Esophagus muscularis mucosa (tissue), 4 donors: Measurements from ENCODE around the gene ROPN1L. TPM values are rescaled to one million over a fixed set of nuclear protein-coding genes. Genes with fewer than 3 reads are reported as not detected.

Source experiments
- DNase-seq: peaks from one replicate; pipeline ENCODE4 v3.0.0-alpha.2; 2017; ENCODE audit errors: extremely low spot score
- H3K27ac ChIP-seq, 4 donors: fragments of 200-600 bp; sonication (generic); replicated peaks in 1 of 4; 1 replicate in 3 of 4; 2 replicates in 1 of 4; pipeline ENCODE4 v1.5.1; 2016 to 2019; ENCODE audit warnings: mild to moderate bottlenecking in 1 of 4
- H3K27me3 ChIP-seq, 4 donors: fragments of 200-600 bp; sonication (generic); one replicate each; pipeline versions ENCODE4 v1.5.1 to v1.6.0; 2016 to 2019
- H3K36me3 ChIP-seq, 4 donors: fragments of 200-600 bp; sonication (generic); one replicate each; pipeline ENCODE4 v1.5.1; 2016 to 2019
- H3K4me1 ChIP-seq, 4 donors: fragments of 200-600 bp; sonication (generic); one replicate each; pipeline ENCODE4 v1.5.1; 2016 to 2019
- H3K4me3 ChIP-seq, 4 donors: fragments of 200-600 bp; sonication (generic); 1 replicate in 2 of 4; 2 replicates in 2 of 4; pipeline ENCODE4 v1.5.1; 2016 to 2019; ENCODE audit warnings: mild to moderate bottlenecking in 4 of 4, moderate library complexity in 1 of 4
- H3K9me3 ChIP-seq, 4 donors: fragments of 200-600 bp; sonication (generic); 1 replicate in 3 of 4; 2 replicates in 1 of 4; pipeline ENCODE4 v1.5.1; 2016 to 2019
- EP300 ChIP-seq: sonication (generic); formaldehyde crosslinking; IDR thresholded peaks from one replicate; pipeline ENCODE4 v1.6.1; 2017; ENCODE audit warnings: antibody characterized with exemption
- POLR2A ChIP-seq: fragments of 450-650 bp; IDR thresholded peaks from one replicate; pipeline ENCODE4 v1.6.1; 2017; ENCODE audit warnings: antibody characterized with exemption, moderate library complexity, mild to moderate bottlenecking, low read depth
- POLR2AphosphoS5 ChIP-seq, 2 donors: sonication (generic); formaldehyde crosslinking; IDR thresholded peaks; one replicate each; pipeline ENCODE4 v1.6.1; 2017; ENCODE audit warnings: antibody characterized with exemption in 2 of 2
- WGBS: methylation state at CpG from one replicate; pipeline ENCODE4 v1.1.5; 2018; 5-methylcytosine and 5-hydroxymethylcytosine counted together
- intact Hi-C: fragments of 100-400 bp; cut with DNase I; formaldehyde crosslinking; loops from one replicate; pipeline ENCODE4 v1.15.1; 2023
- total RNA-seq, 4 donors: library from RNA; depleted of rRNA; stranded (reverse); fragments of >200 nt; gene quantifications; one replicate each; pipeline versions ENCODE4 v1.1.0 to v1.2.1, GENCODE V29; 2016
- TF ChIP-seq, protein P1 (sequence below), 3 experiments: fragments of 200-600 bp in 2 of 3; fragments of 450-650 bp in 1 of 3; sonication (generic) in 2 of 3; IDR thresholded peaks; one replicate each; pipeline ENCODE4 v1.5.1; 2017 to 2019; ENCODE audit warnings: antibody characterized with exemption in 3 of 3, mild to moderate bottlenecking in 2 of 3, moderate library complexity in 1 of 3

Gene ROPN1L
- total RNA-seq, 4 donors from 2014 or later = 0.63 to 1.7 (median 1.1) TPM

DNA sequence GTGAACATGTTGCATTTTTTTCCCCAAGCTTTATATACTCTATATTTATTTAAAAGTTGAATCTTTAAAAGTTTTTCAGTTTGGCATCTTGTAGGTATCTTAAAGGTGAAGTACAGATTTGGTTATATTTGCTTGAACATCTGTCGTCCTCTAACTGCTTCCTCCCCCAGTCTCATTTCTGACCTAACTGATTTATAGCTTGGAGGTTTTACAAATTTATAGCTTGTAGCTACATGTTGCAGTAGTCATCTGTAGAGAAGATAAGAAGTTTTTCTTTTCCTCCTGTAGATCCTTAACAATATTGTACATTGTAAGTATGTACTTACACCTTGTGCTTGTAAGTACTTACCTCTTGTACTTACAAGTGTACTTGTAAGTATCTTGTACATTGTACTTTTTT is 31.0 kb upstream of the ROPN1L start:
- no peak for TF ChIP-seq POLR2AphosphoS5 (IDR thresholded peaks at IDR 0.05)
- TF ChIP-seq POLR2A = no peak
- TF ChIP-seq, protein P1, sequence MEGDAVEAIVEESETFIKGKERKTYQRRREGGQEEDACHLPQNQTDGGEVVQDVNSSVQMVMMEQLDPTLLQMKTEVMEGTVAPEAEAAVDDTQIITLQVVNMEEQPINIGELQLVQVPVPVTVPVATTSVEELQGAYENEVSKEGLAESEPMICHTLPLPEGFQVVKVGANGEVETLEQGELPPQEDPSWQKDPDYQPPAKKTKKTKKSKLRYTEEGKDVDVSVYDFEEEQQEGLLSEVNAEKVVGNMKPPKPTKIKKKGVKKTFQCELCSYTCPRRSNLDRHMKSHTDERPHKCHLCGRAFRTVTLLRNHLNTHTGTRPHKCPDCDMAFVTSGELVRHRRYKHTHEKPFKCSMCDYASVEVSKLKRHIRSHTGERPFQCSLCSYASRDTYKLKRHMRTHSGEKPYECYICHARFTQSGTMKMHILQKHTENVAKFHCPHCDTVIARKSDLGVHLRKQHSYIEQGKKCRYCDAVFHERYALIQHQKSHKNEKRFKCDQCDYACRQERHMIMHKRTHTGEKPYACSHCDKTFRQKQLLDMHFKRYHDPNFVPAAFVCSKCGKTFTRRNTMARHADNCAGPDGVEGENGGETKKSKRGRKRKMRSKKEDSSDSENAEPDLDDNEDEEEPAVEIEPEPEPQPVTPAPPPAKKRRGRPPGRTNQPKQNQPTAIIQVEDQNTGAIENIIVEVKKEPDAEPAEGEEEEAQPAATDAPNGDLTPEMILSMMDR (IDR thresholded peaks at IDR 0.05) = no peak
- no peak for TF ChIP-seq EP300
- WGBS = 81% methylated on average over 1 of the region's 1 CpG
- no peak for DNase-seq
- Histone ChIP-seq H3K27me3 (no peaks in the 10 kb centered on the region), H3K27ac (no peak overlapping the region), H3K36me3 (peaks cover 61 to 100% (median 95%) of the 10 kb centered on the region in 4 donors), H3K9me3 (no peaks in the 10 kb centered on the region), H3K4me3 (no peak overlapping the region), H3K4me1 (no peaks in the 10 kb centered on the region)
- intact Hi-C loops = no loop called here

DNA sequence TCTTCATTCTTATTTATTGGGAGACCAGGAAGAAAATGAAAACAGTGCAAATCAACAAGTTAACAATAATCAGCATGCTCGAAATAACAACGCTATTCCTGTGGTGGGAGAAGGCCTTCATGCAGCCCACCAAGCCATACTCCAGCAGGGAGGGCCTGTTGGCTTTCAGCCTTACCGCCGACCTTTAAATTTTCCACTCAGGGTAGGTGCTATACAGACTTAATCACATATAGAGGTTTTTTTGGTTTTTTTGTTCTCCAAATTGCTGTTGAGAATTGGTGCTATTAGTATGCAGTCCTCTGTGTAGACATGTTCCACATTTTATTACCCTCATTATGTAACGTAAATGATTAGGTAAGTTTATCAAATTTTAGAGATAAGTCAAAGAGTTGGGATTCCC is 30.3 kb upstream of the ROPN1L start:
- TF ChIP-seq EP300 = no peak
- TF ChIP-seq, protein P1 (IDR thresholded peaks at IDR 0.05) = no peak
- no peak for TF ChIP-seq POLR2AphosphoS5 (IDR thresholded peaks at IDR 0.05)
- TF ChIP-seq POLR2A = no peak
- Histone ChIP-seq H3K36me3 (peaks cover 60 to 100% (median 94%) of the 10 kb centered on the region in 4 donors), H3K4me1 (no peaks in the 10 kb centered on the region), H3K27ac (no peak overlapping the region), H3K9me3 (no peaks in the 10 kb centered on the region), H3K27me3 (no peaks in the 10 kb centered on the region), H3K4me3 (no peak overlapping the region)
- no peak for DNase-seq
- 95% methylated on average over 5 of the region's 5 CpGs for WGBS
- intact Hi-C loops = no loop called here

DNA sequence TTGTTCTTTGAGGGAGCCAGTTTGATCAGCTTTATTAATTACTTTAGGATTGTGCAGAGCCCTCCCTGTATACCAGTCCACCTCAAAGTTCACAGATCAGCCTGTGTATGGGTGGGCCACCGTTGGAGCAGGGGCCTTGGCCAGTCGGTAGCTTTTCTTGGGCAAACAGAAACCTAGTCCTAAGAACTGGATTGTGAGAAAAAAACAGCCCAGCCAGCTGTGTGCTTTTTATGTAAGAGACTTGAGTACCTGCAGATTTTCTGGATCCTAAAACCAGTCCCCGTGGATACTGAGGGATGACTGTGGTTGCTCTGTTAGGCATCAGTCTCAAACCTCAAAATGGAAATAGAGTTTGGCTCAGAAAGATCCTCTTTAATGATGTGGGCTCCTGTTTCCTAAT is 24.8 kb upstream of the ROPN1L start:
- H3K4me1 ChIP-seq = peaks cover 2 to 17% (median 13%) of the 10 kb centered on the region in 4 donors
- 100% methylated on average over 3 of the region's 3 CpGs for WGBS
- intact Hi-C loops = no loop called here
- H3K9me3 ChIP-seq = no peaks in the 10 kb centered on the region
- no peak for DNase-seq
- TF ChIP-seq POLR2A (no peak), POLR2AphosphoS5 (IDR thresholded peaks at IDR 0.05) (no peak), EP300 (no peak)
- TF ChIP-seq, protein P1 (IDR thresholded peaks at IDR 0.05) = no peak
- H3K4me3 ChIP-seq = no peak overlapping the region
- H3K27ac ChIP-seq = no peak overlapping the region
- H3K27me3 ChIP-seq = no peaks in the 10 kb centered on the region
- H3K36me3 ChIP-seq = peaks cover 58 to 100% (median 90%) of the 10 kb centered on the region in 4 donors

DNA sequence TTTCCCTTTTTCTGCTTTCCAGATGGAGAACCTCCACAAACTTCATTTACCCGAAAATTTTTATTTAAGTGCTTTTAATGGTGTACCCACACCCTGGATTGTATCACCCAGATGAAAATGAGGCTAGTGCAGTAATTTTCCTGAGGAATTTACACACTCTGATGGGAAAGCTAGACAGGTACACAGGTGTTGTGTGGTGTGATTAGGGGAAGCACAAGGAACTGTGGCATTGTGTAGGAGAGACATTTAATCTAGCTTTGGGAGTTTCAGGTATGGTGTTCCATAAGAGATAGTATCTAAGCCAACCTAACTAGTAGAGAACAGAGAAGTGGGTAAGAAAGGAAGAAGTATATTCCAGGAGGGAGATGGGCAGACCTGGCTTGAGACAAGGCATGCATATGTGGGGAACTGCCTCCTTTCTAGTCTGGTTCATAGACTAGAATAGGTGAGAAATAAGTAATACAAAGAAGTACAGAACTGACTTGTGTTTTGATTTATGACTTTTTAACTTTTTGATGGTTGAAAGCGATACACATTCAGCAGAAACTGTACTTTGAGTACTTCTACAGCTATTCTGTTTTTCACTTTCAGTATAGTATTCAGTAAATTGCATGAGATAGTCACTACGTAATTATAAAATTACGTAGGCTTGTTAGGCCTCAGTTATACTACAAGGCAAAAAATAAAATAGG is 22.9 kb upstream of the ROPN1L start:
- Histone ChIP-seq H3K4me3 (no peak overlapping the region), H3K27me3 (no peaks in the 10 kb centered on the region), H3K27ac (no peak overlapping the region), H3K9me3 (no peaks in the 10 kb centered on the region), H3K4me1 (peaks cover 2 to 17% (median 13%) of the 10 kb centered on the region in 4 donors), H3K36me3 (peaks cover 39 to 99% (median 76%) of the 10 kb centered on the region in 4 donors)
- WGBS = 96% methylated on average over 4 of the region's 4 CpGs
- TF ChIP-seq POLR2A = no peak
- TF ChIP-seq, protein P1 (IDR thresholded peaks at IDR 0.05) = no peak
- TF ChIP-seq POLR2AphosphoS5 (IDR thresholded peaks at IDR 0.05) = no peak
- TF ChIP-seq EP300 = no peak
- DNase-seq = no peak
- intact Hi-C loops = no loop called here
